Sigmoid colon (tissue), 7 donors: Measurements from ENCODE around the gene PRR3. TPM values are rescaled to one million over a fixed set of nuclear protein-coding genes. Genes with fewer than 3 reads are reported as not detected.
A peak's percentile ranks its signal among the peaks of the same experiment; 100 is the strongest.

Experiments used
- DNase-seq: peaks from one replicate; pipeline ENCODE4 v3.0.0-alpha.2; 2019
- H3K27ac ChIP-seq, 4 donors: fragments of 200-600 bp; sonication (generic); one replicate each; pipeline ENCODE4 v1.5.1; 2016 to 2019; ENCODE audit warnings: mild to moderate bottlenecking in 1 of 4
- H3K27me3 ChIP-seq, 3 donors: fragments of 200-600 bp; sonication (generic); one replicate each; pipeline ENCODE4 v1.5.1; 2019; ENCODE audit warnings: mild to moderate bottlenecking in 1 of 3
- H3K36me3 ChIP-seq, 4 donors: fragments of 200-600 bp; sonication (generic); one replicate each; pipeline ENCODE4 v1.5.1; 2016 to 2019
- H3K4me1 ChIP-seq, 4 donors: fragments of 200-600 bp; sonication (generic); one replicate each; pipeline ENCODE4 v1.5.1; 2017 to 2019
- H3K4me3 ChIP-seq, 4 donors: fragments of 200-600 bp; sonication (generic); one replicate each; pipeline ENCODE4 v1.5.1; 2017 to 2019; ENCODE audit warnings: mild to moderate bottlenecking in 2 of 4, moderate library complexity in 1 of 4
- H3K9me3 ChIP-seq, 4 donors: fragments of 200-600 bp in 3 of 4; sonication (generic) in 3 of 4; one replicate each; pipeline versions ENCODE4 v1.5.1 to v1.6.1; 2013 to 2019
- CTCF ChIP-seq, 4 experiments: fragments of 450-650 bp in 3 of 4; fragments of 200-600 bp in 1 of 4; IDR thresholded peaks; one replicate each; pipeline ENCODE4 v1.5.1; 2016 to 2019; ENCODE audit warnings: antibody characterized with exemption in 4 of 4, mild to moderate bottlenecking in 3 of 4, moderate library complexity in 2 of 4
- EP300 ChIP-seq, 4 donors: sonication (generic); formaldehyde crosslinking; IDR thresholded peaks; one replicate each; pipeline ENCODE4 v1.6.1; 2017; ENCODE audit warnings: antibody characterized with exemption in 4 of 4
- POLR2A ChIP-seq, 2 donors: fragments of 450-650 bp; IDR thresholded peaks; one replicate each; pipeline ENCODE4 v1.6.1; 2016; ENCODE audit warnings: antibody characterized with exemption in 2 of 2, mild to moderate bottlenecking in 2 of 2, moderate library complexity in 2 of 2
- POLR2AphosphoS5 ChIP-seq, 4 donors: sonication (generic); formaldehyde crosslinking; IDR thresholded peaks; one replicate each; pipeline ENCODE4 v1.6.1; 2017; ENCODE audit warnings: antibody characterized with exemption in 4 of 4
- WGBS, 2 donors: extraction: QIAGEN DNeasy Blood & Tissue Kit; methylation state at CpG; one replicate each; pipeline ENCODE4 v1.1.7; 2013; 5-methylcytosine and 5-hydroxymethylcytosine counted together
- intact Hi-C: fragments of 100-400 bp; cut with DNase I; formaldehyde crosslinking; loops from one replicate; pipeline ENCODE4 v1.15.1; 2023
- polyA plus RNA-seq, 3 donors: library from polyadenylated mRNA; stranded (reverse); fragments of 200-250 nt; gene quantifications; one replicate each; pipeline ENCODE4 v1.2.3, GENCODE V29; 2013
- total RNA-seq, 4 donors: library from RNA; depleted of rRNA; stranded (reverse); fragments of >200 nt; gene quantifications; one replicate each; pipeline ENCODE4 v1.1.0, GENCODE V29; 2016
- donor health status: healthy with polysubstance abuse.
- donor health status: Bipolar disorder and iron deficiency.
- donor health status: healthy.

Gene PRR3
- total and polyA plus RNA-seq, 7 donors = 2.8 to 21.1 (median 3.9) TPM

- peaks cover 0 to 38% (median 30%) of the 10 kb centered on the region in 4 donors for H3K4me1 ChIP-seq
- intact Hi-C loops = loop anchor here (2.0 kb wide), 1 partner anchor 14 kb away; the partner anchor contains the start of genes GNL1 and PRR3
- H3K4me3 ChIP-seq = peak within 1 kb of the TSS; percentile 52 to 66 (median 62)
- H3K27me3 ChIP-seq = no peaks in the 10 kb centered on the region
- peak within 1 kb of the TSS; percentile 84 to 91 (median 90) for H3K27ac ChIP-seq
- peak; percentile 99 for DNase-seq
- peak; percentile 86 to 96 (median 88) for TF ChIP-seq POLR2AphosphoS5 (IDR thresholded peaks at IDR 0.05)
- peak in 2 of 4 donors; percentile 15 to 53 for TF ChIP-seq EP300 (IDR thresholded peaks at IDR 0.05)
- no peak for TF ChIP-seq CTCF (IDR thresholded peaks at IDR 0.05)
- TF ChIP-seq POLR2A (IDR thresholded peaks at IDR 0.05) = peak; percentile 34 to 78
- no peaks in the 10 kb centered on the region for H3K9me3 ChIP-seq
- WGBS, 2 donors = 0% methylated on average over 59 of the region's 59 CpGs
- peaks cover 0 to 5% (median 0%) of the 10 kb centered on the region in 4 donors for H3K36me3 ChIP-seq
Measured at GRCh38 chr6:30571075-30571761, 14.1 kb downstream of the PRR3 start, which contains the start of gene ABCF1. TSS of gene ABCF1 (plus strand) at chr6:30571442. CDS start at chr6:30571488, 46 bp downstream.

GRCh38 chr6:30571762-30572082, 14.6 kb downstream of the PRR3 start:
- intact Hi-C loops = loop anchor here (2.0 kb wide), 1 partner anchor 15 kb away; the partner anchor contains the start of genes GNL1 and PRR3
- Histone ChIP-seq H3K27ac (peak overlapping the region; percentile 84 to 91 (median 90)), H3K9me3 (no peaks in the 10 kb centered on the region), H3K4me1 (peaks cover 0 to 38% (median 30%) of the 10 kb centered on the region in 4 donors), H3K27me3 (no peaks in the 10 kb centered on the region), H3K36me3 (peaks cover 0 to 7% (median 0%) of the 10 kb centered on the region in 4 donors), H3K4me3 (peak overlapping the region; percentile 52 to 66 (median 62))
- 0 to 3% methylated on average over 8 of the region's 8 CpGs for WGBS, 2 donors
- no peak for DNase-seq
- no peak for TF ChIP-seq EP300 (IDR thresholded peaks at IDR 0.05)
- TF ChIP-seq POLR2A (IDR thresholded peaks at IDR 0.05) = no peak
- no peak for TF ChIP-seq CTCF (IDR thresholded peaks at IDR 0.05)
- no peak for TF ChIP-seq POLR2AphosphoS5 (IDR thresholded peaks at IDR 0.05)

- intact Hi-C loops = no loop called here
- no peak for TF ChIP-seq EP300 (IDR thresholded peaks at IDR 0.05)
- Histone ChIP-seq H3K27ac (peak overlapping the region; percentile 84 to 91 (median 90)), H3K36me3 (peaks cover 0 to 11% (median 1%) of the 10 kb centered on the region in 4 donors), H3K27me3 (no peaks in the 10 kb centered on the region), H3K4me1 (peaks cover 0 to 38% (median 30%) of the 10 kb centered on the region in 4 donors), H3K4me3 (peak overlapping the region in 3 of 4 donors; percentile 52 to 66 (median 65)), H3K9me3 (no peaks in the 10 kb centered on the region)
- DNase-seq = no peak
Measured at GRCh38 chr6:30572148-30572547, 15.1 kb downstream of the PRR3 start.

- Histone ChIP-seq H3K36me3 (peaks cover 8 to 21% (median 10%) of the 10 kb centered on the region in 4 donors), H3K27me3 (no peaks in the 10 kb centered on the region), H3K4me3 (no peak overlapping the region), H3K27ac (no peak overlapping the region), H3K9me3 (no peaks in the 10 kb centered on the region), H3K4me1 (peaks cover 0 to 38% (median 30%) of the 10 kb centered on the region in 4 donors)
- no peak for TF ChIP-seq CTCF (IDR thresholded peaks at IDR 0.05)
- TF ChIP-seq EP300 (IDR thresholded peaks at IDR 0.05) = no peak
- TF ChIP-seq POLR2A (IDR thresholded peaks at IDR 0.05) = no peak
- no peak for TF ChIP-seq POLR2AphosphoS5 (IDR thresholded peaks at IDR 0.05)
- intact Hi-C loops = no loop called here
- WGBS, 2 donors = 61 to 66% methylated on average over 4 of the region's 4 CpGs
- DNase-seq = no peak
Measured at GRCh38 chr6:30573113-30573512, 16.0 kb downstream of the PRR3 start.

- 96 to 98% methylated on average over 8 of the region's 8 CpGs for WGBS, 2 donors
Measured at GRCh38 chr6:30578051-30578450, 21.0 kb downstream of the PRR3 start.

More at GRCh38 chr6:30578051-30578450, 21.0 kb downstream of the PRR3 start:
- Histone ChIP-seq H3K36me3 (peaks cover 33 to 70% (median 54%) of the 10 kb centered on the region in 4 donors), H3K9me3 (no peaks in the 10 kb centered on the region), H3K4me1 (peaks cover 0 to 13% (median 8%) of the 10 kb centered on the region in 4 donors), H3K4me3 (no peak overlapping the region), H3K27me3 (no peaks in the 10 kb centered on the region), H3K27ac (no peak overlapping the region)
- no peak for DNase-seq
- no peak for TF ChIP-seq POLR2A (IDR thresholded peaks at IDR 0.05)
- TF ChIP-seq CTCF (IDR thresholded peaks at IDR 0.05) = no peak
- no peak for TF ChIP-seq EP300 (IDR thresholded peaks at IDR 0.05)
- no peak for TF ChIP-seq POLR2AphosphoS5 (IDR thresholded peaks at IDR 0.05)
- intact Hi-C loops = no loop called here
